ENCODE data around the gene RPL36.

DNA sequence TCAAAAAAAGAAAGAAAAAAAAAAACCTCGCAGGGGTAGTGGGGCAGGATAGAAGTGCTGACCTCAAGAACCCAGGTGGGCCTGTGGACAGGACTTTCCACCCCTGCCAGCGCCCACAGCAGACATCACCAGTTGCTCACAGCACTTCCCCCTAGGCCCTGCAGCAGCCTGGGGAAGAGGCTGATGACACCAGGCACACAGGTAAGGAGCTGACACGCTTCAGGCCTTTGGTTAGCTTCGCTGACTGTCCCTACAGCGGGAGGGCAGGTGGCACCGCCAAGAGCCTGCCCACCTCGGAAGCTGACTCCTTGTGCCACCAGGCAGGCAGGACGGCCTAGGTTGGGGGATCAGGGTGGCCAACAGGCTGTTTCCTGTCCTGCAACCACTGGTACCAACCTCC lies 20.9 kb downstream of the RPL36 start:
- no peak for TF ChIP-seq CTCF (IDR thresholded peaks at IDR 0.05)
- no peak for TF ChIP-seq POLR2A (IDR thresholded peaks at IDR 0.05)

Measured in Peyer's patch (tissue), 4 donors.